Mucosa of descending colon (tissue), 3 donors: Measurements from ENCODE around the gene TP53I3. TPM values are rescaled to one million over a fixed set of nuclear protein-coding genes. Genes with fewer than 3 reads are reported as not detected.

Source experiments
- ATAC-seq: fragments of 200-7000 bp; cut with Tn5 transposase; one replicate; pipeline ENCODE4 v1.9.1; 2020; ENCODE audit warnings: mild to moderate bottlenecking, moderate library complexity
- DNase-seq, 3 donors: peaks; one replicate each; pipeline ENCODE4 v3.0.0-alpha.2; 2020
- H3K36me3 ChIP-seq: fragments of 200-600 bp; one replicate; pipeline ENCODE4 v1.8.0; 2021; ENCODE audit warnings: low read depth, mild to moderate bottlenecking
- H3K4me1 ChIP-seq: fragments of 200-600 bp; one replicate; pipeline ENCODE4 v1.8.0; 2021; ENCODE audit warnings: low read depth, mild to moderate bottlenecking
- H3K4me3 ChIP-seq: fragments of 200-600 bp; one replicate; pipeline ENCODE4 v1.8.0; 2021; ENCODE audit warnings: mild to moderate bottlenecking
- H3K9me3 ChIP-seq: fragments of 200-600 bp; one replicate; pipeline ENCODE4 v1.8.0; 2021; ENCODE audit warnings: mild to moderate bottlenecking
- CTCF ChIP-seq: fragments of 200-600 bp; IDR thresholded peaks from one replicate; pipeline ENCODE4 v1.8.0; 2022; ENCODE audit warnings: antibody characterized with exemption, mild to moderate bottlenecking
- intact Hi-C, 2 donors: fragments of 100-400 bp; cut with DNase I in 1 of 2; cut with micrococcal nuclease in 1 of 2; formaldehyde crosslinking; loops; one replicate each; pipeline versions ENCODE4 v1.11.0 to v1.11.1; 2022; cut with DNase I, micrococcal nuclease
- total RNA-seq, 3 donors: library from RNA; stranded (reverse); fragmentation: NEBNext Ultra II Directional in 2 of 3; extraction: Animal tissue kit (Norgen Biotek cat#: 25700) in 2 of 3; gene quantifications; one replicate each; pipeline versions ENCODE4 v1.2.1 to v1.2.4, GENCODE V29; 2021 to 2023
- donor health status: DM: no; HTN: no; CAD: no; lungs with moderate emphysema.
- donor health status: DM: no; HTN: no; CAD: no.
- donor health status: DM: no; HTN: yes; CAD: no.

Gene TP53I3
- total RNA-seq, 3 donors from 2014 or later, result 66.9 to 121 (median 96.7) TPM

DNA sequence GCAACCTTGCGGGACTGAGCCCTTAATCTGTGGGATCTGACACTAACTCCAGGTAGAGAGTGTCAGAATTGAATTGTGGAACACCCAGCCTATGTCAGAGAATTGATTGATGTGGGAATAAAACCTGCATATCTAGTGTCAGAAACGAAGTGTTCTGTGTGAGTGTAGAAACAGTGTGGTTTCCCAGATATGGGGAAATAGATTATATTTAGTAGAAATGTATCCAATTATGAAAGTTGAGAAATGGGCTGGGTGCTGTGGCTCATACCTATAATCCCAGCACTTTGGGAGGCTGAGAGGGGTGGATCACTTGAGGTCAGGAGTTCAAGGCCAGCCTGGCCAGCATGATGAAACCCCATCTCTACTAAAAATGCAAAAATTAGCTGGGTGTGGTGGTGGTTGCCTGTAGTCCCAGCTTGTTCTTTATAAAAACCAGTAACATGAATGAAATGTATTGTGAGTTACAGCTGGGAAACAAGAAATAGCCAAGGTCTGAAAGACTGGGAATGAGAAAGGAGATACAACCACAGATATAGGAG lies 4.3 kb upstream of the TP53I3 start:
- ATAC-seq (no peak), DNase-seq (no peak)
- no peak overlapping the region for H3K4me3 ChIP-seq
- peaks cover 5% of the 10 kb centered on the region for H3K4me1 ChIP-seq
- H3K9me3 ChIP-seq, result no peaks in the 10 kb centered on the region
- intact Hi-C loops, result no loop called here
- no peaks in the 10 kb centered on the region for H3K36me3 ChIP-seq
- no peak for TF ChIP-seq CTCF

DNA sequence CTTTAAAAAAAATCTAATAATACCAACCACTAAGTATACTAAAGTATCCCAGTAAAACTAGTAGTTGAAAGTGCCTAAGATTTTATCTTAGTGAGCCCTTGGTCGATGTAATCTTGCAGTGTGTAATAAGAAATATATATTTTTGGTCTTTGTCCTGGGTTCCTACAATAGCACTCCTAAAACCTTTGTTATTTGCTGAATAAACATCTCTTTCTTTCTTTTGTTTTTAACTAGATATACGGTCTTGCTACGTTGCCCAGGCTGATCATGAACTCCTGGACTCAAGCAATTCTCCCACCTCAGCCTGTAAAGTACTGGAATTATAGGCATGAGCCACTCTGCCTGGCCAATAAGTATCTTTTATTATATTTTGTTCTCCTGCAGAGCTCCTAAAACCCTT lies 2.4 kb upstream of the TP53I3 start:
- intact Hi-C loops, result no loop called here
- TF ChIP-seq CTCF, result no peak
- Histone ChIP-seq H3K4me3 (no peak overlapping the region), H3K9me3 (no peaks in the 10 kb centered on the region), H3K36me3 (no peaks in the 10 kb centered on the region), H3K4me1 (peaks cover 15% of the 10 kb centered on the region)
- DNase-seq, result no peak
- no peak for ATAC-seq

- no peaks in the 10 kb centered on the region for H3K9me3 ChIP-seq
- DNase-seq, result no peak
- no peak overlapping the region for H3K4me3 ChIP-seq
- ATAC-seq, result no peak
- TF ChIP-seq CTCF, result no peak
- peaks cover 15% of the 10 kb centered on the region for H3K4me1 ChIP-seq
- no peaks in the 10 kb centered on the region for H3K36me3 ChIP-seq
- intact Hi-C loops, result no loop called here
These were observed 1.6 kb upstream of the TP53I3 start for GRCh38 chr2:24086241-24086640.

- intact Hi-C loops, result no loop called here
- no peaks in the 10 kb centered on the region for H3K36me3 ChIP-seq
- no peak overlapping the region for H3K4me3 ChIP-seq
- no peak for TF ChIP-seq CTCF
- H3K9me3 ChIP-seq, result no peaks in the 10 kb centered on the region
- ATAC-seq (no peak), DNase-seq (peak in 1 of 3 donors; percentile 74)
- H3K4me1 ChIP-seq, result peaks cover 15% of the 10 kb centered on the region
These were observed 511 bp upstream of the TP53I3 start for GRCh38 chr2:24085200-24085489.

GRCh38 chr2:24083567-24084385 lies 858 bp downstream of the TP53I3 start:
- no peak for TF ChIP-seq CTCF
- H3K36me3 ChIP-seq, result no peaks in the 10 kb centered on the region
- intact Hi-C loops, result no loop called here
- ATAC-seq, result peak; percentile 84
- no peak overlapping the region for H3K4me3 ChIP-seq
- no peaks in the 10 kb centered on the region for H3K9me3 ChIP-seq
- peak; percentile 94 to 97 (median 96) for DNase-seq
- peaks cover 15% of the 10 kb centered on the region for H3K4me1 ChIP-seq
